Upper lobe of left lung (tissue), 6 donors: ENCODE results near the gene PLEKHO1. TPM values are rescaled to one million over a fixed set of nuclear protein-coding genes. Genes with fewer than 3 reads are reported as not detected.
A peak's percentile ranks its signal among the peaks of the same experiment; 100 is the strongest.

ENCODE experiments used
- ATAC-seq, 2 donors: fragments of 200-7000 bp; cut with Tn5 transposase; one replicate each; pipeline ENCODE4 v1.9.1; 2022; ENCODE audit warnings: mild to moderate bottlenecking in 2 of 2, moderate library complexity in 2 of 2; ENCODE audit not compliant: low FRiP score in 2 of 2
- DNase-seq, 2 donors: peaks; one replicate each; pipeline ENCODE4 v3.0.0-alpha.2; 2019 to 2020
- H3K27ac ChIP-seq, 4 donors: fragments of 200-600 bp; sonication (generic); one replicate each; pipeline ENCODE4 v1.5.1; 2016 to 2019
- H3K27me3 ChIP-seq, 4 donors: fragments of 200-600 bp; sonication (generic); one replicate each; pipeline ENCODE4 v1.5.1; 2017 to 2019
- H3K36me3 ChIP-seq, 4 donors: fragments of 200-600 bp; sonication (generic); one replicate each; pipeline ENCODE4 v1.5.1; 2016 to 2019
- H3K4me1 ChIP-seq, 4 donors: fragments of 200-600 bp; sonication (generic); one replicate each; pipeline ENCODE4 v1.5.1; 2018 to 2019
- H3K4me3 ChIP-seq, 4 donors: fragments of 200-600 bp; sonication (generic); one replicate each; pipeline ENCODE4 v1.5.1; 2017 to 2019; ENCODE audit warnings: mild to moderate bottlenecking in 2 of 4, moderate library complexity in 1 of 4
- H3K9me3 ChIP-seq, 4 donors: fragments of 200-600 bp; sonication (generic); one replicate each; pipeline ENCODE4 v1.5.1; 2018 to 2019
- EP300 ChIP-seq, 4 donors: sonication (generic); formaldehyde crosslinking; IDR thresholded peaks; one replicate each; pipeline ENCODE4 v1.5.1; 2017; ENCODE audit warnings: antibody characterized with exemption in 4 of 4, control low read depth in 2 of 4
- POLR2A ChIP-seq, 4 donors: fragments of 450-650 bp; IDR thresholded peaks; one replicate each; pipeline ENCODE4 v1.5.1; 2016 to 2017; ENCODE audit warnings: antibody characterized with exemption in 4 of 4, mild to moderate bottlenecking in 2 of 4
- POLR2AphosphoS5 ChIP-seq, 2 donors: sonication (generic); formaldehyde crosslinking; IDR thresholded peaks; one replicate each; pipeline ENCODE4 v1.5.1; 2017; ENCODE audit warnings: antibody characterized with exemption in 2 of 2
- WGBS, 2 donors: methylation state at CpG; one replicate each; pipeline ENCODE4 v1.1.5; 2017 to 2018; 5-methylcytosine and 5-hydroxymethylcytosine counted together
- total RNA-seq, 6 donors: library from RNA; depleted of rRNA in 4 of 6; stranded (reverse); fragments of >200 nt in 4 of 6; gene quantifications; one replicate each; pipeline versions ENCODE4 v1.1.0 to v1.2.1, GENCODE V29; 2016 to 2021
- TF ChIP-seq, protein P1 (sequence below), 6 experiments: fragments of 450-650 bp in 4 of 6; fragments of 200-600 bp in 2 of 6; sonication (generic) in 2 of 6; IDR thresholded peaks; one replicate each; pipeline ENCODE4 v1.5.1; 2016 to 2019; ENCODE audit warnings: antibody characterized with exemption in 6 of 6
- donor health status: DM: no; HTN: no; CAD: no; lungs with moderate emphysema.
- donor health status: DM: no; HTN: yes; CAD: no; lungs with severe emphysema.

The PLEKHO1 gene
- total RNA-seq, 6 donors from 2014 or later, result 27.8 to 111 (median 61.9) TPM

DNA sequence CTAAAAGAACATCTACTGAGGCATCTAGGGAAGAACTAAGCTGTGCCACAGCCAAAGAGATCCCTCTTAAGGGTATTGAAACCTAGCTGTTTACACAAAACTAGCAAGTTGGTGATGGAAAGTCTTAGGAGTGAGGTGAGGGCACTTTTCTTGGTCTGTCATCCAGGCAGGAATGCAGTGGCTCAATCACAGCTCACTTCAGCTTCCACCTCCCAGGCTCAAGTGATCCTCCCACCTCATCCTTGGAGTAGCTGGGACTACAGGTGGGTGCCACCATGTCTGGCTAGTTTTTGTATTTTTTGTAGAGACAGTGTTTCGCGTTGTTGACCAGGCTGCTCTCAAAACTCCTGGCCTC is 2.4 kb downstream of the PLEKHO1 start:
- ATAC-seq (peak in 1 of 2 donors; percentile 3), DNase-seq (no peak)
- H3K27ac ChIP-seq, result peak overlapping the region; percentile 84 to 91 (median 87)
- peak overlapping the region in 2 of 4 donors; percentile 73 to 89 for H3K4me3 ChIP-seq
- TF ChIP-seq, protein P1, sequence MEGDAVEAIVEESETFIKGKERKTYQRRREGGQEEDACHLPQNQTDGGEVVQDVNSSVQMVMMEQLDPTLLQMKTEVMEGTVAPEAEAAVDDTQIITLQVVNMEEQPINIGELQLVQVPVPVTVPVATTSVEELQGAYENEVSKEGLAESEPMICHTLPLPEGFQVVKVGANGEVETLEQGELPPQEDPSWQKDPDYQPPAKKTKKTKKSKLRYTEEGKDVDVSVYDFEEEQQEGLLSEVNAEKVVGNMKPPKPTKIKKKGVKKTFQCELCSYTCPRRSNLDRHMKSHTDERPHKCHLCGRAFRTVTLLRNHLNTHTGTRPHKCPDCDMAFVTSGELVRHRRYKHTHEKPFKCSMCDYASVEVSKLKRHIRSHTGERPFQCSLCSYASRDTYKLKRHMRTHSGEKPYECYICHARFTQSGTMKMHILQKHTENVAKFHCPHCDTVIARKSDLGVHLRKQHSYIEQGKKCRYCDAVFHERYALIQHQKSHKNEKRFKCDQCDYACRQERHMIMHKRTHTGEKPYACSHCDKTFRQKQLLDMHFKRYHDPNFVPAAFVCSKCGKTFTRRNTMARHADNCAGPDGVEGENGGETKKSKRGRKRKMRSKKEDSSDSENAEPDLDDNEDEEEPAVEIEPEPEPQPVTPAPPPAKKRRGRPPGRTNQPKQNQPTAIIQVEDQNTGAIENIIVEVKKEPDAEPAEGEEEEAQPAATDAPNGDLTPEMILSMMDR (IDR thresholded peaks at IDR 0.05), result no peak
- TF ChIP-seq EP300 (IDR thresholded peaks at IDR 0.05) (no peak), POLR2AphosphoS5 (IDR thresholded peaks at IDR 0.05) (no peak), POLR2A (IDR thresholded peaks at IDR 0.05) (no peak)
- no peaks in the 10 kb centered on the region for H3K9me3 ChIP-seq
- no peaks in the 10 kb centered on the region for H3K27me3 ChIP-seq
- 42 to 49% methylated on average over 2 of the region's 2 CpGs for WGBS, 2 donors
- H3K4me1 ChIP-seq, result peaks cover 26 to 45% (median 29%) of the 10 kb centered on the region in 4 donors
- peaks cover 0 to 33% (median 10%) of the 10 kb centered on the region in 4 donors for H3K36me3 ChIP-seq

DNA sequence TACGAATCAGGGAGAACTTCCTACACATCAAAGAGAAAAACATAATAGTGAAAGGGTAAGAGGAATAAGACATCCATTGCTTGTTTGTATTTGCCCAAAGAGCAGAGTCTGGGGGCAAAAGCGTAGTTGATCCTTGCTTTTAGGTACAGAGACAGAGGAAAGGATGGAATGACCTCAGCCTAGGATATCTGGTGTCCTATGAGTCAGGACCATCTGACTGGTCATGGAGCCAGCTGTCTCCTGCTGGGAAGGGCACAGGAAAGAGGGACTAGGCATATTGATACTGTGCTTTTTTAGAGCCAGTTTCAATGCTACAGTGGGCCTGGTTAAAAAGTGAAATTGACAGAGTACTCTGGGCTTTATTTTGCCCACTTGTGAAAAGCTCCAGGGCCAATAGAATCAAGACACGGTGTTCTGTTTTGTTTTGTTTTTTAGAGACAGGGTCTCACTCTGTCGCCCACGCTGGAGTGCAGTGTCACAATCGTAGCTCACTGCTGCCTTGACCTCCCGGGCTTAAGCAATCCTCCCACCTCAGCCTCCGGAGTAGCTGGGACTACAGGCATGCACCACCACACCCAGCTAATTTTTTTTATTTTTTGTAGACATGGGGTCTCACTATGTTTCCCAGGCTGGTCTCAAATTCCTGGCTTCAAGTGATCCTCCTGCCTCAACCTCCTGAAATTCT is 3.2 kb downstream of the PLEKHO1 start:
- ATAC-seq (peak in 1 of 2 donors; percentile 30), DNase-seq (no peak)
- TF ChIP-seq EP300 (IDR thresholded peaks at IDR 0.05) (no peak), POLR2A (IDR thresholded peaks at IDR 0.05) (no peak), POLR2AphosphoS5 (IDR thresholded peaks at IDR 0.05) (no peak)
- TF ChIP-seq, protein P1 (IDR thresholded peaks at IDR 0.05), result no peak
- WGBS, 2 donors, result 75 to 79% methylated on average over 8 of the region's 8 CpGs
- Histone ChIP-seq H3K27ac (peak overlapping the region; percentile 1 to 91 (median 68)), H3K4me3 (no peak overlapping the region), H3K9me3 (no peaks in the 10 kb centered on the region), H3K27me3 (no peaks in the 10 kb centered on the region), H3K36me3 (peaks cover 0 to 41% (median 16%) of the 10 kb centered on the region in 4 donors), H3K4me1 (peaks cover 26 to 45% (median 29%) of the 10 kb centered on the region in 4 donors)

DNA sequence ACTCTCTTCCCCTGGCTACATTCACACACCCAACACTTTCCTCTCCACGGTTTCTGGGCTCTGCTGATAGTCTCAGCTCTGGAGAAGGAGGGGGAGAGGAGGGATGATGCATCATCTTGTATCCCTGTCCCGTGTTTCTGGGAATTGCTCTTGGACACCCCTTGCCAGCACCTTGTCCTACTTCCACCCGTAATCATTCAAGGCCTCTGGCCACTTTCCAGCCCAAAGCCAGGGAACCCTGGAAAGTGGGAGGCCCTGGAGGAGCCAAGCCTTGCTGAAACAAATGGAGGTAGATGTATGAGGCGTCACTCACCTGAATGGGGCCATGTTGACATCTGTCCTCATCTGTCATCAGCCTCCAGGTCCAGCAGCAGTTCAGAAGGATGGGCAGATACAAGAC is 4.4 kb downstream of the PLEKHO1 start:
- Histone ChIP-seq H3K4me3 (no peak overlapping the region), H3K27me3 (no peaks in the 10 kb centered on the region), H3K36me3 (peaks cover 0 to 53% (median 22%) of the 10 kb centered on the region in 4 donors), H3K9me3 (no peaks in the 10 kb centered on the region), H3K4me1 (peaks cover 23 to 43% (median 32%) of the 10 kb centered on the region in 4 donors), H3K27ac (peak overlapping the region in 3 of 4 donors; percentile 24 to 91 (median 58))
- ATAC-seq (no peak), DNase-seq (no peak)
- no peak for TF ChIP-seq POLR2A (IDR thresholded peaks at IDR 0.05)
- no peak for TF ChIP-seq POLR2AphosphoS5 (IDR thresholded peaks at IDR 0.05)
- TF ChIP-seq EP300 (IDR thresholded peaks at IDR 0.05), result no peak
- TF ChIP-seq, protein P1 (IDR thresholded peaks at IDR 0.05), result no peak
- WGBS, 2 donors, result 67 to 69% methylated on average over 3 to 4 of the region's 4 CpGs

DNA sequence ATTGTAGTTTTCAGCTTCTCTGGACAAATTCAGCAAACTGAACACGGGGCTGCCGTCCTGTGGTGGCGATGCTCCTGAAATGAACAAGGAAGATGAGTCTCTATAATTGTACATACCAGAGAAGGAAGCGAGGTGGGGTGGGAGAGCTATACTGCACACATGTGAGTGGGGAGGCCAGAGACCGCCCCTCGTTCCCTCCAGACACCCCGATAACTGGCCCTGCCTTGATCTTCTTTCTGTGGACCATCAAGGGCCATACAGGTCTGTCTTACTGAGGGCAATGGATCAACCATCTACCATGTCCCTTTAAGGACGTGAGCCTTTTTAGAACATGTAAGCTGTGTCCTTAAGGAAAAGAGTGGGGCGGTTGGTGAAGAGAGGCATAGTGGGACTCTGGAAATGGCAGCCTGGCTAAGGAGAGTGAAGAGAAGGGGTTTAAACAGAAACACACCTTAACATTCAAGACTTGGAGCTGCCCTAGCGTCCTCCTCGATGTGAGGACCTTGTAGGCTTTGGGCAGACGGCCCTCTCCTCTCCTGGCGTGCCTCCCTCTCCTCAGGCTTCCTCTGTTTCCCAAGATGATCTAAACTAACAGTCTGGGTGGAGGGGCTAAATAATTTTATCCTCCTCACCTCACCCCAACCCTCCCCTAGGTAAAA is 5.8 kb downstream of the PLEKHO1 start:
- TF ChIP-seq EP300 (IDR thresholded peaks at IDR 0.05) (no peak), POLR2A (IDR thresholded peaks at IDR 0.05) (no peak), POLR2AphosphoS5 (IDR thresholded peaks at IDR 0.05) (no peak)
- TF ChIP-seq, protein P1 (IDR thresholded peaks at IDR 0.05), result no peak
- 90% methylated on average over 13 of the region's 13 CpGs for WGBS, 2 donors
- H3K9me3 ChIP-seq, result no peaks in the 10 kb centered on the region
- peak overlapping the region in 2 of 4 donors; percentile 58 to 91 for H3K27ac ChIP-seq
- peaks cover 26 to 50% (median 35%) of the 10 kb centered on the region in 4 donors for H3K4me1 ChIP-seq
- H3K36me3 ChIP-seq, result peaks cover 0 to 58% (median 28%) of the 10 kb centered on the region in 4 donors
- no peak overlapping the region for H3K4me3 ChIP-seq
- no peaks in the 10 kb centered on the region for H3K27me3 ChIP-seq
- DNase-seq, result no peak
- no peak for ATAC-seq
